GM23248 (cell line): Measurements from ENCODE around the gene TBC1D10A.

Source experiments
- EZH2 ChIP-seq: fragments of 200-600 bp; sonication (generic); IDR thresholded peaks from 2 replicates; pipeline ENCODE4 v1.6.1; 2018; ENCODE audit warnings: antibody characterized with exemption, mild to moderate bottlenecking; ENCODE audit not compliant: insufficient read depth, poor library complexity, severe bottlenecking
- EZH2phosphoT487 ChIP-seq: fragments of 200-600 bp; sonication (generic); IDR thresholded peaks from 2 replicates; pipeline ENCODE4 v1.6.1; 2018; ENCODE audit warnings: antibody characterized with exemption, moderate library complexity, mild to moderate bottlenecking, low read depth; ENCODE audit not compliant: insufficient read depth

- TF ChIP-seq EZH2phosphoT487 = no peak
- no peak for TF ChIP-seq EZH2
Observed at GRCh38 chr22:30285846-30286200, 40.9 kb downstream of the TBC1D10A start.
